K562 (cell line): ENCODE measurements around the gene HSF2BP. TPM values are rescaled to one million over a fixed set of nuclear protein-coding genes. Genes with fewer than 3 reads are reported as not detected.

Source experiments
- BDP1 ChIP-seq: IDR thresholded peaks from 3 replicates; pipeline ENCODE4 v1.6.1; 2011; ENCODE audit not compliant: insufficient read length, insufficient read depth
- C11orf30 ChIP-seq: fragments of 450-650 bp; IDR thresholded peaks from 2 replicates; pipeline ENCODE4 v1.6.1; 2016; ENCODE audit warnings: low read depth, mild to moderate bottlenecking
- CHD7 ChIP-seq: fragments of 200-600 bp; sonication (generic); IDR thresholded peaks from one replicate; pipeline ENCODE4 v1.6.1; 2012; ENCODE audit warnings: mild to moderate bottlenecking, low read depth, low read length, inconsistent platforms
- HDAC8 ChIP-seq: fragments of 450-650 bp; IDR thresholded peaks from 2 replicates; pipeline ENCODE4 v1.6.1; 2016; ENCODE audit warnings: mild to moderate bottlenecking, missing genetic modification characterization, moderate library complexity, missing compliant biosample characterization
- NONO ChIP-seq, 2 experiments: fragments of 200-400 bp in 1 of 2; fragments of 450-650 bp in 1 of 2; formaldehyde crosslinking in 1 of 2; IDR thresholded peaks; 2 replicates each; pipeline ENCODE4 v1.6.1; 2017; ENCODE audit warnings: low read depth in 2 of 2, mild to moderate bottlenecking in 2 of 2, moderate library complexity in 2 of 2, low read length in 1 of 2
- PURB ChIP-seq: sonication (generic); formaldehyde crosslinking; IDR thresholded peaks from 2 replicates; pipeline ENCODE4 v1.9.0; 2021; ENCODE audit warnings: low read depth, mild to moderate bottlenecking, missing genetic modification reagents
- SIX5 ChIP-seq, 2 experiments: IDR thresholded peaks; 2 replicates each; pipeline ENCODE4 v1.6.1; 2011; ENCODE audit warnings: low read length in 2 of 2, borderline replicate concordance in 1 of 2, low read depth in 1 of 2, mild to moderate bottlenecking in 1 of 2, moderate library complexity in 1 of 2; ENCODE audit not compliant: insufficient read depth in 1 of 2
- SOX6 ChIP-seq: fragments of 450-650 bp; IDR thresholded peaks from 2 replicates; pipeline ENCODE4 v1.6.1; 2014; ENCODE audit warnings: mild to moderate bottlenecking
- SRF ChIP-seq, 2 experiments: fragments of 250-450, 450-650 bp in 1 of 2; sonication (Bioruptor Pico) in 1 of 2; sonication (generic) in 1 of 2; formaldehyde crosslinking; IDR thresholded peaks; 2 replicates each; pipeline versions ENCODE4 v1.5.0 to v1.5.1; 2020 to 2022; ENCODE audit warnings: mild to moderate bottlenecking in 1 of 2, missing genetic modification reagents in 1 of 2
- SRSF1 ChIP-seq: fragments of 200-400 bp; formaldehyde crosslinking; IDR thresholded peaks from 2 replicates; pipeline ENCODE4 v1.6.1; 2017; ENCODE audit warnings: mild to moderate bottlenecking, low read depth, low read length, moderate library complexity
- TAF1 ChIP-seq: IDR thresholded peaks from 2 replicates; pipeline ENCODE4 v1.6.1; 2011; ENCODE audit warnings: mild to moderate bottlenecking, low read length, moderate library complexity; ENCODE audit not compliant: insufficient read depth, control insufficient read depth, severe bottlenecking; ENCODE audit errors: extremely low read depth
- TEAD1 ChIP-seq, 2 experiments: fragments of 450-650 bp in 1 of 2; sonication (generic) in 1 of 2; formaldehyde crosslinking; IDR thresholded peaks; 2 replicates each; pipeline versions ENCODE4 v1.4.0 to v1.8.0; 2020 to 2022; ENCODE audit warnings: mild to moderate bottlenecking in 2 of 2, missing genetic modification reagents in 1 of 2
- ZNF263 ChIP-seq: sonication (generic); formaldehyde crosslinking; IDR thresholded peaks from 2 replicates; pipeline ENCODE4 v1.8.0; 2022; ENCODE audit warnings: mild to moderate bottlenecking, missing genetic modification reagents, borderline replicate concordance
- polyA plus RNA-seq, 8 experiments: library from polyadenylated mRNA; depleted of rRNA in 4 of 8; stranded (reverse) in 5 of 8; unstranded in 3 of 8; fragments of >200 nt; fragmentation: Nextera tagmentation in 2 of 8; fragmentation: Illumina TruSeq in 1 of 8; extraction: Ambion mirVana in 2 of 8; extraction: Trizol in 1 of 8; gene quantifications; 2 replicates each; pipeline versions ENCODE4 v1.2.1 to v1.2.3, GENCODE V29; 2011 to 2014; ENCODE audit warnings: inconsistent platforms in 1 of 8, missing spikeins in 1 of 8
- total RNA-seq, 7 experiments: library from RNA; depleted of rRNA in 6 of 7; stranded (reverse); fragments of >200 nt in 6 of 7; fragmentation: Illumina TruSeq in 2 of 7; extraction: Trizol in 2 of 7; gene quantifications; 2 replicates each; pipeline versions ENCODE4 v1.2.1 to v1.2.3, GENCODE V29; 2011 to 2021; ENCODE audit warnings: low replicate concordance in 1 of 7
- TF ChIP-seq, protein P1 (sequence below): sonication (generic); formaldehyde crosslinking; IDR thresholded peaks from 2 replicates; pipeline ENCODE4 v1.9.0; 2022; ENCODE audit warnings: mild to moderate bottlenecking, missing genetic modification reagents

HSF2BP gene
- total and polyA plus RNA-seq, 9 of the 15 experiments (the other 6 are each of a cell fraction or from before 2014, with no cell fraction given), result 0.04 to 0.57 (median 0.20) TPM; not detected in 2

DNA sequence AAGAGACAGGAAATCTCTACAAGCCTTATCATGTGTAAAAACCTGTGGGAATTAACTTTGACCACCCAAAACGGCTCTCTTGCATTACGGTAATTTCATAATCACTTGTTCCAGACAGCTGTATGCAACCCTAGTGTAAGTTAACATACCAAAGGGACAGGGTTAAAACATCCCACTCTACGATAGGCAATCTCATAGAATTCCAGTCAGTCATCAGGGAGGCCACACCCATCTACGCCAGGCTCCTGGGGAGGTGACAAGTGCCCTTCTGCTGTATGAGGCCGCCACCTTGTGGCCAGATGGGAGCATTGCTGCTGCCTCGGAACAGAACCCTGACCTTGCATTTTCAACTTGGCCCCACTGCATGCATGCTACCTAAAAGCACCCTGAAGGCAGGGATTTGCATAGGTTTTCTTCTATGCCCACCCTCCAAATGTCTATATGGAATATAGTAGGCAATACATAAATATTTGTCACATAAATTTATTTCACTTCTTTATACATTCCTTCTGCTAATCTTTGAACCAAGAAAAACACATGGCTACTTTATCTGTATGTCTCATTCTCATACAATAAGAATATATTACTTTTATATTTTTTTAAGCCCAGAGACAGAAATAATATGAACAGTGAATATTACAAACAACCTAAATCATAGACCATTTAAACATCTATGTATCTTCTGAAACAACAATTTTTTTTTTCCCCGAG is 12.6 kb downstream of the HSF2BP start (continued):
- TF ChIP-seq CHD7 (no peak), SIX5 (IDR thresholded peaks at IDR 0.05; ENCODE audit: borderline replicate concordance in 1 of 2, insufficient read depth in 1 of 2, low read depth in 1 of 2, low read length in 2 of 2) (no peak), TAF1 (no peak), HDAC8 (tag) (no peak), C11orf30 (peak; percentile 96), NONO (IDR thresholded peaks at IDR 0.05; ENCODE audit: low read depth in 2 of 2, low read length in 1 of 2) (no peak), BDP1 (no peak), SRF (CRISPR knock-in tag; IDR thresholded peaks at IDR 0.05) (no peak; a peak in 1 of 4 replicates), PURB (no peak), SOX6 (peak; percentile 39; the same call in 1 of the 2 replicates), TEAD1 (CRISPR knock-in tag; IDR thresholded peaks at IDR 0.05) (0 out of 4 replicates have a peak, but pooled peaks of 1 of the 2 experiments have one; percentile 63), SRSF1 (no peak), ZNF263 (CRISPR knock-in tag) (peak; percentile 27; the same call in 1 of the 2 replicates)
- TF ChIP-seq, protein P1, sequence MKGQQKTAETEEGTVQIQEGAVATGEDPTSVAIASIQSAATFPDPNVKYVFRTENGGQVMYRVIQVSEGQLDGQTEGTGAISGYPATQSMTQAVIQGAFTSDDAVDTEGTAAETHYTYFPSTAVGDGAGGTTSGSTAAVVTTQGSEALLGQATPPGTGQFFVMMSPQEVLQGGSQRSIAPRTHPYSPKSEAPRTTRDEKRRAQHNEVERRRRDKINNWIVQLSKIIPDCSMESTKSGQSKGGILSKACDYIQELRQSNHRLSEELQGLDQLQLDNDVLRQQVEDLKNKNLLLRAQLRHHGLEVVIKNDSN (CRISPR knock-in tag), result no peak
